ENCODE data around the gene HIRIP3.

DNA sequence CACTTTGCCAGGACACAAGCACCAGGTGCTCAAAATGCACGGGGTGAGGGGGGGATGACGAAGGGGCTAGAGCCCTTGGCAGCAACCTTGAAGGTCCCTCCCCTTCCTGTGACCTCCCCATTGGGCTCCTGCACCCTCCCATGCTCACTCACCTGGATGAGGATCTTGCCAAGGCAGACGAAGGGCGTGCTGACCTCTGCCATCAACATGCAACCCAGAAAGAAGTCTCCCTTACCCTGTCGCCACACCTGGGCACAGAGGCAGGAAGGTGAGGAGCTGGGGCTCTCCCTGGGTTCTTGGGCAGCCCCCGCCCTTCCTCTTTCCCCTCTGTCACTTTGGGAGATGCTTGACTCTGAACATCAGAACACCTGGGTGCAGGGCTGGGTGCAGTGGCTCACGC is 30.2 kb upstream of the HIRIP3 start:
- no peak for TF ChIP-seq EZH2 (IDR thresholded peaks at IDR 0.05)
- no peak for TF ChIP-seq POLR2AphosphoS5 (IDR thresholded peaks at IDR 0.05; ENCODE audit: borderline replicate concordance, low read depth, low read length)
